ENCODE data around the gene STOM. TPM values are rescaled to one million over a fixed set of nuclear protein-coding genes. Genes with fewer than 3 reads are reported as not detected.

STOM gene
- total RNA-seq, 3 donors from 2014 or later (not counting 1 experiment from before 2014, with no cell fraction given): 185 to 241 (median 189) TPM

- H3K36me3 ChIP-seq (ENCODE audit: control insufficient read depth, insufficient read depth, low read length): peaks cover 58% of the 10 kb centered on the region
- no peaks in the 10 kb centered on the region for H3K27me3 ChIP-seq (ENCODE audit: control insufficient read depth, insufficient read depth, low read length)
- no peaks in the 10 kb centered on the region for H3K9me3 ChIP-seq (ENCODE audit: control insufficient read depth, insufficient read depth, low read length)
- H3K27ac Mint-ChIP-seq: peak overlapping the region; percentile 11 to 29
- DNase-seq (no peak), ATAC-seq (no peak)
- no peak overlapping the region for H3K4me3 Mint-ChIP-seq
- 95% methylated on average over 8 of the region's 8 CpGs for WGBS (ENCODE audit: insufficient coverage)
- H3K36me3 Mint-ChIP-seq: peaks cover 20% of the 10 kb centered on the region
- intact Hi-C loops (cut with micrococcal nuclease): no loop called here
- peaks cover 5% of the 10 kb centered on the region for H3K4me1 ChIP-seq (ENCODE audit: control insufficient read depth, insufficient read depth, low read length)
- no peak overlapping the region for H3K27ac ChIP-seq (ENCODE audit: low read length)
- no peak for TF ChIP-seq CTCF (IDR thresholded peaks at IDR 0.05)
- peaks cover 60 to 69% of the 10 kb centered on the region in 2 donors for H3K4me1 Mint-ChIP-seq
- H3K9me3 Mint-ChIP-seq: no peaks in the 10 kb centered on the region
- no peaks in the 10 kb centered on the region for H3K27me3 Mint-ChIP-seq (ENCODE audit: low read depth in 2 of 2)
- no peak overlapping the region for H3K4me3 ChIP-seq (ENCODE audit: low read length)
Observed at GRCh38 chr9:121333950-121334773, 35.9 kb downstream of the STOM start.

- H3K27ac ChIP-seq (ENCODE audit: low read length): no peak overlapping the region
- H3K4me3 ChIP-seq (ENCODE audit: low read length): no peak overlapping the region
- intact Hi-C loops (cut with micrococcal nuclease): no loop called here
- peaks cover 8% of the 10 kb centered on the region for H3K36me3 Mint-ChIP-seq
- 89% methylated on average over 14 of the region's 14 CpGs for WGBS (ENCODE audit: insufficient coverage)
- H3K4me1 Mint-ChIP-seq: peaks cover 43 to 54% of the 10 kb centered on the region in 2 donors
- H3K9me3 ChIP-seq (ENCODE audit: control insufficient read depth, insufficient read depth, low read length): no peaks in the 10 kb centered on the region
- TF ChIP-seq CTCF (IDR thresholded peaks at IDR 0.05): no peak
- DNase-seq (no peak), ATAC-seq (no peak)
- no peak overlapping the region for H3K4me3 Mint-ChIP-seq
- H3K36me3 ChIP-seq (ENCODE audit: control insufficient read depth, insufficient read depth, low read length): peaks cover 57% of the 10 kb centered on the region
- H3K27me3 ChIP-seq (ENCODE audit: control insufficient read depth, insufficient read depth, low read length): no peaks in the 10 kb centered on the region
- H3K9me3 Mint-ChIP-seq: no peaks in the 10 kb centered on the region
- peaks cover 5% of the 10 kb centered on the region for H3K4me1 ChIP-seq (ENCODE audit: control insufficient read depth, insufficient read depth, low read length)
- H3K27ac Mint-ChIP-seq: peak overlapping the region; percentile 51 to 75
- no peaks in the 10 kb centered on the region for H3K27me3 Mint-ChIP-seq (ENCODE audit: low read depth in 2 of 2)
Observed at GRCh38 chr9:121331992-121332685, 37.9 kb downstream of the STOM start.

GRCh38 chr9:121331549-121331948 lies 38.5 kb downstream of the STOM start:
- Histone ChIP-seq H3K4me1 (ENCODE audit: control insufficient read depth, insufficient read depth, low read length) (peaks cover 5% of the 10 kb centered on the region), H3K4me3 (ENCODE audit: low read length) (no peak overlapping the region), H3K9me3 (ENCODE audit: control insufficient read depth, insufficient read depth, low read length) (no peaks in the 10 kb centered on the region), H3K27ac (ENCODE audit: low read length) (no peak overlapping the region), H3K36me3 (ENCODE audit: control insufficient read depth, insufficient read depth, low read length) (peaks cover 63% of the 10 kb centered on the region), H3K27me3 (ENCODE audit: control insufficient read depth, insufficient read depth, low read length) (no peaks in the 10 kb centered on the region)
- Mint-ChIP-seq H3K27ac (peak overlapping the region in 1 of 2 donors; percentile 75), H3K9me3 (no peaks in the 10 kb centered on the region), H3K36me3 (peaks cover 8% of the 10 kb centered on the region), H3K4me1 (peaks cover 37 to 48% of the 10 kb centered on the region in 2 donors), H3K4me3 (no peak overlapping the region), H3K27me3 (ENCODE audit: low read depth in 2 of 2) (no peaks in the 10 kb centered on the region)
- 69% methylated on average over 3 of the region's 3 CpGs for WGBS (ENCODE audit: insufficient coverage)
- ATAC-seq (no peak), DNase-seq (no peak)
- TF ChIP-seq CTCF (IDR thresholded peaks at IDR 0.05): no peak
- intact Hi-C loops (cut with micrococcal nuclease): no loop called here

Data from natural killer cell (primary cell).